GM19023 (cell line): ENCODE measurements around the gene RNASE3.
"Not testable (repeated sequence)": the region's sequence is repeated elsewhere in the genome, so short reads cannot be mapped to it uniquely, and the experiment has no call there.

ENCODE experiments used
- ATAC-seq: cut with Tn5 transposase; IDR thresholded peaks from one replicate; pipeline ENCODE4 v1.9.1; 2021; ENCODE audit warnings: mild to moderate bottlenecking, moderate library complexity; ENCODE audit not compliant: unreplicated experiment

Gene RNASE3

DNA sequence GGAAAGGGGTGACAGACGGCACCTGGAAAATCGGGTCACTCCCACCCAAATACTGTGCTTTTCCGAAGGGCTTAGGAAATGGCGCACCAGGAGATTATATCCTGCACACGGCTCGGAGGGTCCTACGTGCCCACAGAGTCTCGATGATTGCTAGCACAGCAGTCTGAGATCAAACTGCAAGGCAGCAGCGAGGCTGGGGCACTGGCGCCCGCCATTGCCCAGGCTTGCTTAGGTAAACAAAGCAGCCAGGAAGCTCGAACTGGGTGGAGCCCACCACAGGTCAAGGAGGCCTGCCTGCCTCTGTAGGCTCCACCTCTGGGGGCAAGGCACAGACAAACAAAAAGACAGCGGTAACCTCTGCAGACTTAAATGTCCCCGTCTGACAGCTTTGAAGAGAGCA lies 19.6 kb downstream of the RNASE3 start:
- ATAC-seq = not testable (repeated sequence)

DNA sequence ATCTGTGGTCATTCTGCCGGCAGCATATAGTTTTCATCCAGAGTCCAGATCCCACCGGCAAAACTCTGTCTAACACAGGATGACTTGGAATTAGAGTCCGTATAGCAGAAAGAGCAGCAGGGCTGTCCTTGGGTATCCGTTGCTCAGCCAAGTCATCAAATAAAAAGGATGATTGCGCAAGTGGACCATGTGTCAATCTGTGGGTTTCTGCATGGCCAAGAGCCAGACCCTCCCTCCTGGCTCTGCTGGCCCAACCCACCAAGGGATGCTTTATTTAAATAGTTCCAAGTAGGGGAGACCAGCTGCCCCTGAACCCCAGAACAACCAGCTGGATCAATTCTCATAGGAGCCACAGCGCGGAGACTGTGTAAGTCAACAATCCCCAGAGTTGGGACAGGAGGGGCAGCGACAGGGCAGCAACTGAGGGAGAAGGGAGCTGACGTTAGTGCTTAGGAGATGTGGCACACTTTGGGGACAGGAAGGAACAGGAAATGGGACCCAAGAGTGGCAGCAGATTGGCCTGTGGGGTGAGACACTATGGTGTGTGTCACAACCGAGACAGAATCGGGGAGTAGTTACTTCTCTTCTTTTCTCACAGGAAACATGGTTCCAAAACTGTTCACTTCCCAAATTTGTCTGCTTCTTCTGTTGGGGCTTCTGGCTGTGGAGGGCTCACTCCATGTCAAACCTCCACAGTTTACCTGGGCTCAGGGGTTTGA lies 28.0 kb downstream of the RNASE3 start:
- ATAC-seq = not testable (repeated sequence)

GRCh38 chr14:20923766-20924297 lies 32.6 kb downstream of the RNASE3 start:
- ATAC-seq = not testable (repeated sequence)

- no peak for ATAC-seq
These were observed 43.1 kb downstream of the RNASE3 start for GRCh38 chr14:20934148-20934762.

DNA sequence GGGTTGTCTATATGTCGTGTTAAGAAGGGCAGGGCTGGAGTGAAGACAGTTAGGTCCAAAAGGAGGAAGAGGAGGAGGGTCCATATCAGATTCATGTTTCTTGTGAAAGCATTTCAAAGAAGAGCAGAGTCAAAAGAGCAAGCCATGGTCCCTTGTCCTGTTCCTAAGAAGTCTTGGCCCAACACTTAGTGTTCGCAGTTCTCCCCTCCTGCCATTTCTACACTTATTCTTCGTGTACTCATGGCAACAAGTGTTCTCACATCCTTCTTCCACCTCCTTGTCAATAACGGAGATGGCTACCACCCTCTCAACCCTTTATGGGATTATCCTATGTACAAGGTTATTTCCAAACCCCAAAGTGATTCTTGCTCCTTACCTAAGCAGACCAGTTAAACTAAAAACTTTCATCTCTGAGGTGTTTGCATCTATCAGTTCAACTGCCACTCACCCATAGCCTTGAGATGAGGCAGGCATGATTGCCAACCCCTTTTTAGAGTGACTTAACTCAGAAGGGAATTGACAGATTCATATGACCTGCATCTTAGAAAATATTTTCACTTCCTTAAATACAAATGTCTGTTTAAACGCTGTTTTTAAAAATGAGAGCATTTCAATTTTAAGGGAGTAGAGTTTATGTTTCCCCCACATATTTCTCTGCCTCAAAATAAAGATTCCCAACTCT lies 44.3 kb downstream of the RNASE3 start:
- no peak for ATAC-seq
